Suprapubic skin (tissue), 4 donors: ENCODE data around the gene CNTN4. TPM values are rescaled to one million over a fixed set of nuclear protein-coding genes. Genes with fewer than 3 reads are reported as not detected.

Experiments
- DNase-seq, 2 donors: peaks; one replicate each; pipeline ENCODE4 v3.0.0-alpha.2; 2019; ENCODE audit warnings: low spot score in 2 of 2
- H3K27ac ChIP-seq: fragments of 200-600 bp; sonication (generic); one replicate; pipeline ENCODE4 v1.5.1; 2019
- H3K27me3 ChIP-seq: fragments of 200-600 bp; sonication (generic); one replicate; pipeline ENCODE4 v1.5.1; 2019
- H3K36me3 ChIP-seq: fragments of 200-600 bp; sonication (generic); one replicate; pipeline ENCODE4 v1.5.1; 2019
- H3K4me1 ChIP-seq: fragments of 200-600 bp; sonication (generic); one replicate; pipeline ENCODE4 v1.5.1; 2019
- H3K4me3 ChIP-seq: fragments of 200-600 bp; sonication (generic); one replicate; pipeline ENCODE4 v1.5.1; 2019; ENCODE audit warnings: mild to moderate bottlenecking
- H3K9me3 ChIP-seq: fragments of 200-600 bp; sonication (generic); one replicate; pipeline ENCODE4 v1.5.1; 2019
- CTCF ChIP-seq, 2 donors: fragments of 200-600 bp in 1 of 2; fragments of 450-650 bp in 1 of 2; sonication (generic) in 1 of 2; IDR thresholded peaks; one replicate each; pipeline ENCODE4 v1.5.1; 2016 to 2019; ENCODE audit warnings: antibody characterized with exemption in 2 of 2, mild to moderate bottlenecking in 1 of 2, moderate library complexity in 1 of 2
- EP300 ChIP-seq: sonication (generic); formaldehyde crosslinking; IDR thresholded peaks from one replicate; pipeline ENCODE4 v1.6.1; 2017; ENCODE audit warnings: antibody characterized with exemption
- POLR2A ChIP-seq, 2 donors: fragments of 450-650 bp; IDR thresholded peaks; one replicate each; pipeline ENCODE4 v1.6.1; 2017; ENCODE audit warnings: antibody characterized with exemption in 2 of 2, mild to moderate bottlenecking in 2 of 2, moderate library complexity in 2 of 2
- POLR2AphosphoS5 ChIP-seq, 3 donors: sonication (generic); formaldehyde crosslinking; IDR thresholded peaks; one replicate each; pipeline ENCODE4 v1.6.1; 2017; ENCODE audit warnings: antibody characterized with exemption in 3 of 3
- WGBS: methylation state at CpG from one replicate; pipeline ENCODE4 v1.1.5; 2018; 5-methylcytosine and 5-hydroxymethylcytosine counted together
- total RNA-seq, 4 donors: library from RNA; depleted of rRNA; stranded (reverse); fragments of >200 nt; gene quantifications; one replicate each; pipeline ENCODE4 v1.1.0, GENCODE V29; 2016

The CNTN4 gene
- total RNA-seq, 4 donors from 2014 or later = 0.60 to 8.1 (median 7.5) TPM

GRCh38 chr3:2784627-2785026 lies 686.0 kb downstream of the CNTN4 start:
- DNase-seq = no peak
- 88% methylated on average over 2 of the region's 2 CpGs for WGBS
- TF ChIP-seq CTCF (IDR thresholded peaks at IDR 0.05) (no peak), POLR2A (IDR thresholded peaks at IDR 0.05) (no peak), POLR2AphosphoS5 (IDR thresholded peaks at IDR 0.05) (no peak), EP300 (no peak)

GRCh38 chr3:2790266-2790815 lies 691.7 kb downstream of the CNTN4 start:
- no peak overlapping the region for H3K27ac ChIP-seq

More at GRCh38 chr3:2784627-2785026, 686.0 kb downstream of the CNTN4 start:
- no peaks in the 10 kb centered on the region for H3K9me3 ChIP-seq
- H3K36me3 ChIP-seq = no peaks in the 10 kb centered on the region
- H3K27ac ChIP-seq = no peak overlapping the region
- H3K4me1 ChIP-seq = no peaks in the 10 kb centered on the region
- no peaks in the 10 kb centered on the region for H3K27me3 ChIP-seq
- no peak overlapping the region for H3K4me3 ChIP-seq

GRCh38 chr3:2792432-2792831 lies 693.8 kb downstream of the CNTN4 start:
- DNase-seq = no peak
- Histone ChIP-seq H3K27ac (no peak overlapping the region), H3K9me3 (no peaks in the 10 kb centered on the region), H3K4me3 (no peak overlapping the region), H3K36me3 (no peaks in the 10 kb centered on the region), H3K4me1 (no peaks in the 10 kb centered on the region), H3K27me3 (no peaks in the 10 kb centered on the region)
- TF ChIP-seq POLR2A (IDR thresholded peaks at IDR 0.05) = no peak
- TF ChIP-seq CTCF (IDR thresholded peaks at IDR 0.05) = no peak
- no peak for TF ChIP-seq POLR2AphosphoS5 (IDR thresholded peaks at IDR 0.05)
- TF ChIP-seq EP300 = no peak
- 85% methylated on average over 1 of the region's 1 CpG for WGBS

More at GRCh38 chr3:2790266-2790815, 691.7 kb downstream of the CNTN4 start:
- Histone ChIP-seq H3K9me3 (no peaks in the 10 kb centered on the region), H3K4me3 (no peak overlapping the region), H3K27me3 (no peaks in the 10 kb centered on the region), H3K4me1 (no peaks in the 10 kb centered on the region), H3K36me3 (no peaks in the 10 kb centered on the region)
- WGBS = 56% methylated on average over 1 of the region's 1 CpG
- TF ChIP-seq POLR2AphosphoS5 (IDR thresholded peaks at IDR 0.05) = no peak
- TF ChIP-seq POLR2A (IDR thresholded peaks at IDR 0.05) = no peak
- TF ChIP-seq EP300 = no peak
- TF ChIP-seq CTCF (IDR thresholded peaks at IDR 0.05) = no peak
- no peak for DNase-seq

GRCh38 chr3:2793987-2794386 lies 695.3 kb downstream of the CNTN4 start:
- DNase-seq = no peak
- TF ChIP-seq CTCF (IDR thresholded peaks at IDR 0.05) (no peak), POLR2AphosphoS5 (IDR thresholded peaks at IDR 0.05) (no peak), POLR2A (IDR thresholded peaks at IDR 0.05) (no peak), EP300 (no peak)
- Histone ChIP-seq H3K4me3 (no peak overlapping the region), H3K27me3 (no peaks in the 10 kb centered on the region), H3K4me1 (no peaks in the 10 kb centered on the region), H3K27ac (no peak overlapping the region), H3K36me3 (no peaks in the 10 kb centered on the region), H3K9me3 (no peaks in the 10 kb centered on the region)
- WGBS = 50% methylated on average over 1 of the region's 1 CpG

- no peaks in the 10 kb centered on the region for H3K9me3 ChIP-seq
- H3K27me3 ChIP-seq = no peaks in the 10 kb centered on the region
- H3K4me3 ChIP-seq = no peak overlapping the region
- H3K4me1 ChIP-seq = no peaks in the 10 kb centered on the region
- no peak for TF ChIP-seq EP300
- TF ChIP-seq CTCF (IDR thresholded peaks at IDR 0.05) = no peak
- TF ChIP-seq POLR2A (IDR thresholded peaks at IDR 0.05) = no peak
- no peak for TF ChIP-seq POLR2AphosphoS5 (IDR thresholded peaks at IDR 0.05)
- 62% methylated on average over 7 of the region's 7 CpGs for WGBS
- H3K27ac ChIP-seq = no peak overlapping the region
- H3K36me3 ChIP-seq = no peaks in the 10 kb centered on the region
- DNase-seq = no peak
These were observed 703.8 kb downstream of the CNTN4 start for GRCh38 chr3:2802429-2802828.
